GM19043 (cell line): ENCODE measurements around the gene ZNF654.
"Not testable (repeated sequence)": the region's sequence is repeated elsewhere in the genome, so short reads cannot be mapped to it uniquely, and the experiment has no call there.

Experiments used
- ATAC-seq: cut with Tn5 transposase; IDR thresholded peaks from one replicate; pipeline ENCODE4 v1.9.1; 2021; ENCODE audit warnings: low read depth; ENCODE audit not compliant: unreplicated experiment

Gene ZNF654

DNA sequence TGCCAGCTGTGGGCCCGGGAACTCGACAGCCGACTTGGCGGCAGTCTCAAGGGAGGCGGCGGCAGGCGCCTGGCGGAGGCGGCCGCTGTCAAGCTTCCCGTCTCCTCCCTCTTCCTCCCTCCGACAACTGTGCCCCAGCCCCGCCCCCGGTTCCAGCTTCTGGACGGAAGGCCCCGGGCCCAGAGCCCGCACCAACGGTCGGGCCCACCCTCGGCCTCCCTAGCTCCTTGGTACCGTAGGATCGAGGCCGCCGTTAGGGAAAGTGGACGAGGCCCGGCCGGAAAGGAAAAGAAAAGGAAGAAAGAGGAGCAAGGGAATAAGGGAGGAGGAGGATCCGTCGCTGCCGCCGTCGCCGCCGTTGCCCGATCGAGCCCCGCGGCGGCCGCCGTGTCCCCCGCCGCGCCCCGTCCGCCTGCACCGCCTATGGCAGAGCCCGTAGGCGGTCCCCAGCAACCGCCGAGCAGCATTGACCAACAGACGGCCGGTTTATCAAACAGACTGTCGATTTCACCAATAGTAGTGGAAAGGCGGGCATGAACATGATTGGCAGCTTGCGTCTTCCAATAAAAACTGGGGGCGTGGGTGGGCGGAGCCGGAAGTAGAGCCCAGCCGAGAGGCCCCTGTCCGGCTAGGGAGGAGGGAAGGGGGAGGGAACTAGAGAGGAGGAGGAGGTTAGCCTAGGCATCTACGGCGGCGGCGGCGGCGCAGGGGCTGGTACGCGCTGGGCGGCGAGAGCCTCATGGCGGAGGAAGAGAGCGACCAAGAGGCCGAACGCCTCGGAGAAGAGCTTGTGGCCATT is at the start of gene ZNF654, which contains the start of gene CGGBP1:
ZNF654 (plus strand) TSS at position 675 of the 799 bp plus-strand sequence; CDS start at position 740, 65 bp downstream.
CGGBP1 (minus strand) TSS at position 425 of the 799 bp plus-strand sequence. CDS start 3,029 bp downstream, outside the sequence.
- peak; percentile 92 for ATAC-seq

DNA sequence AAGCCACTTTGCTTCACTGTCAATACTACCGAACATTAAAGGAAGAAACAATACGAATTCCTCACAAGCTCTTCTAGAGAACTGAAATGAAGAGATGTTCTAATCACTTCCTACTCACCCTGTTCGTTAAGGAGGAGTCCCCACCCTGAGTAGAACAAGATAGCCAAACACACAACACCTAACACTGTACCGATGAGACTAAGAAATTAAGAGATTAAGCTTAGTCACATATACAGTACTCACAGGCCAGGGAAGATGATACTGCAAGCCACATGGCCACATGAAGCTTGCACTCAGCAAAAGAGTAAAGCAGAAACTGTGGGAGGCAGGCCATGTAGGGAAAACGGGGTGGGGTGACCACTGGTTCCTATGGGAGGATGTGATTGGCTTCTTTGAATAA is 48.2 kb upstream of the ZNF654 start:
- no peak for ATAC-seq

DNA sequence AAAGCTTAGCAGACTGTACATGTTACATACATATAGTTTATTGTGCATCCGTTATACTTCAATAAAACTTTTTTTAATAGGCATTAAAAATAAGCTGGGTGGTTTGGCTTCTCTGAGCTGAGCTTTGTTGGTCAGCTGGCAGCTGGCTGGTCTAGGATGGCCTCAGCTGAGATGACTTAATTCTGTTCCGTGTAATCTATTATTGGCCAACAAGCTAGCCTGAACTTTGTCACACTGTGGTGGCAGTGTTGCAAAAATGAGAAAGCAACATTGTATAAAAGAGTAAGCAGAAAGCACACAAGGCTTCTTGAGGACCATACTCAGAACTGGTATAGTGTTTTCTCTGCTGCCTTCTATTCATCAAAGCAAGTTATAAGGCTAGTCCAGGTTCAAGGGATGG is 45.5 kb upstream of the ZNF654 start:
- no peak for ATAC-seq

DNA sequence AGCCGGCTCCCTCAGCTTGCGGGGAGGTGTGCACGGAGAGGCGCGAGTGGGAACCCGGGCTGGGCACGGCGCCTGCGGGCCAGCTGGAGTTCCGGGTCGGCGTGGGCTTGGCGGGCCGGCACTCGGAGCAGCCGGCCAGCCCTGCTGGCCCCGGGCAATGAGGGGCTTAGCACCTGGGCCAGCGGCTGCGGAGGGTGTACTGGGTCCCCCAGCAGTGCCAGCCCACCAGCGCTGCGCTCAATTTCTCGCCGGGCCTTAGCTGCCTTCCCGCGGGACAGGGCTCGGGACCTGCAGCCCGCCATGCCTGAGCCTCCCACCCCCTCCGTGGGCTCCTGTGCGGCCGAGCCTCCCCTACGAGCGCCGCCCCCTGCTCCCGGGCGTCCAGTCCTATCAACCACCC is 43.4 kb upstream of the ZNF654 start:
- not testable (repeated sequence) for ATAC-seq

DNA sequence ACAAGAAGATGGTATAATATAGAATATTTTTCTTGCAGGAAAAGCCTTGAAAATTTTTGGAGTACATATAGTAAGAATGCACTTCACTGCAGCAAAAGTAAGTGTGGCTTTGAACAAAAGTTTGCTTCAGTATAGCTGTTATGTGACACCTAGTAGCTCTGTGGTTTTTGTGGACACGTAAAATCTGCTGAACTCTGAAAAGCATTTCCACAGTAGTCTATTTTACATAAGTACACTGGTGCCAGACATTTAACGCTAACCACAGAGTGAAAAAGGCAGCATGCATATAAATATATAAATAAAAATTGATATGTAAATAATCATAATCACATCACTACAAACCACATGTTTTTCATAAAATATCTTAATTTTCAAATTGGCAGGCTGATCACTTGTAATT is 40.0 kb upstream of the ZNF654 start:
- peak; percentile 94 for ATAC-seq

DNA sequence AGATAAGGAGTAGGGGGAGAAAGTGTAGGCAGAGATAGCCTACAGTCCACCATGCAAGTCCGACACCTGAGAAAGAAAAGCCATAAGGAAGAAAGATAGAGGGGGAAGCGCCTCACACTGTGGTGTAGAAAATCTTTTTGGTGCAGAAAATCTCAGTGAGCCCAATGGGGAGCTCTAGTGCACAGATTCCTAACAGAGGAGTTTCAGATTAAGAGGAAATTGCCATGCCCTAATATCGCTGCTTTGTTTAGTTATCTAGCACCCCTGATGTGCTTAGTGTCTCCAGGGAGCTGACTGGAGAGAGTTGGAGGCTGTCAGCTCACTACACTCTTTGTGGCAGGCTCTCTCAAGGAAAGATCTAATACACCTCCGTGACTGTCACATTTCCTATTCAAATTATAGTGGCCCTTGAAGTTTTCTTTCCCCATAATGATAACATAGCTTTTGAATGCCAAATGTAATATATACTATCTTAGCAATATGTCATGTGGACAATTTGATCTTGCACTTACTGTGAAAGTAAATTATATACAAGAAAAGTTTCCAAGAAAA is 34.0 kb upstream of the ZNF654 start:
- no peak for ATAC-seq

DNA sequence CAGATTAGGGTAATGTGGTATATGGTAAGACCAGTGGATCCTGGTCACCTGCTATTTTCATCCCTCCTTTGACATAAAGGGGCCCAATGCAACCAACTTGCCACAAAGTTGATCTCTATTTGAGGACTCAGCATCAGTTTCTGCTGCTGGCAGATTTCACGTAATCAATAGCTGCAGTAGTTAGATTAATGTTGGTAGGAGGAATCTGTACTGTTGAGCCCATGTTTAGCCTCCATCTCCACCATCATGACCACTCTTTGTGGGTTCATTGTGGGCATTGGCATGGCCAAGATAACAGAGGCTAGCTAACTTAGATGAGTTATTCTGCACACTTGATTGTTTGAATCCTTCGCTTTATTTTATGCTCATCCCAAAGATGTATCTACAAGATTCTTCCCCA is 30.2 kb upstream of the ZNF654 start:
- ATAC-seq = no peak

DNA sequence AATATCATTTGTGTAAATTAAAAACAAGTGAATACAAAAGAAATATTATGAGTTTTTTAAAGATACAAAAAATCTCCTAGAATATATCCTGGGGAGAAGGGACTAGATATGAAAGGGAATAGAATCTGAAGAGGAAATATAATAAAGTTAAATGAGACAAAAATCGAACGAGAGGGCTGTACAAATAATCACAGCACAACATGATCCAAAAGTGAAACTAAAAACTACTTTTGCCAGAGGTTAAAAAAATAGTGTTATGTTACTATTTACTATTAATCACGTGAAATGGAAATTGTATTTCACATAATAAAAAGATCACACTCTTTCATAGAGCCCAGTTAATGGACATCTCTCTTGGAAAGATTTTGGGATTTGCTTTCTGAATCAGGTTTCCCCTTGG is 28.8 kb upstream of the ZNF654 start:
- no peak for ATAC-seq

DNA sequence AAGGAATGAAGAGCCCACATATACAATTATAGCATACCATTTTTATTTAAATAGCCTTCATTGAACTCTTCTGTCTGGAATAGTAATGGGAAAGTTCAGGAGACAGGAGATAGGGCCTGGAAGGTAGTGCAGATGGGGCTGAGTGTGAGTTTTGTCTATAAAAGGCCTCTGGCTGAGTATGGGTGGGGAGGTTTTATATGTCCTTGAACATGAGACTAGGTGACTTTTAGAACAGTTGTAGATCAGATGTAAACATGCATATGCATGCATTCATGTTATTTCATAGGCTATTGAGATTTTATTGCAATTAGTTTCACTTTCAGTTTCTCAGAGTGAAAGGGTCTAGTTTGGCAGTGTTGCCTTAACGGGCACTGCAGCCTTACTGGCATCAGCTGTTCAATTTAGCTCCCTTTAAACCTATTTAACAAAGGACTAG is 27.4 kb upstream of the ZNF654 start:
- ATAC-seq = peak; percentile 84

DNA sequence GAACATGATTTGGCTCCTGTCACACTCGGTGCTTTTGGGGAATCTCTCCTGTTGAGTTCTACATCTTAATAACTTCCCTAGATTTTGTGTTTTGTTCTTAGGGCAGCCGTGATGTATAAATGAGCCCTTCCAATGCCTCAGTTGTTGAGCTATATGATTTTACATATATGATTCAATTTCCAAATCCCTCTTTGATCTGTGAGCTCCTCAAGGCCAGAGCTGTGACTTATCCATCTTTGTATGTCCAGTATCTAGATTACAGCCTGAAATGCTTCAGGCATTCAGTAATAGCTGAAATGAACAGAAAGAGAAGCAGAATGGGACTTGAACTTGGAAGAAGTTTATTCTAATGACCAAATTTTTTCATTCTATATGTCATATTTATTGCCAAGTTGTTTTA is 26.8 kb upstream of the ZNF654 start:
- ATAC-seq = peak; percentile 19

DNA sequence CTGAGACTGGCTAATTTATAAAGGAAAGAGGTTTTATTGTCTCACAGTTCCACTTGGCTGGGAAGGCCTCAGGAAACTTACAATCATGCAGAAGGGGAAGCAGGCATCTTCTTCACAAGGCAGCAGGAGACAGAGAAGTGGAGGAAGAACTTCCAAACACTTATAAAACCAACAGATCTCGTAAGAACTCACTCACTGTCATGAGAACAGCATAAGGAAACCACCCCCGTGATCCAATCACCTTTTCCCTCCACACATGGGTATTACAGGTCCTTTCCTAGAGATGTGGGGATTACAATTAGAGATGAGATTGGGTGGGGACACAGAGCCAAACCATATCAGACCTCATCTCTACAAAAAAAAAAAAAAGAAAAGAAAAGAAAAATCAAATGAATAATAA is 26.0 kb upstream of the ZNF654 start:
- ATAC-seq = no peak

DNA sequence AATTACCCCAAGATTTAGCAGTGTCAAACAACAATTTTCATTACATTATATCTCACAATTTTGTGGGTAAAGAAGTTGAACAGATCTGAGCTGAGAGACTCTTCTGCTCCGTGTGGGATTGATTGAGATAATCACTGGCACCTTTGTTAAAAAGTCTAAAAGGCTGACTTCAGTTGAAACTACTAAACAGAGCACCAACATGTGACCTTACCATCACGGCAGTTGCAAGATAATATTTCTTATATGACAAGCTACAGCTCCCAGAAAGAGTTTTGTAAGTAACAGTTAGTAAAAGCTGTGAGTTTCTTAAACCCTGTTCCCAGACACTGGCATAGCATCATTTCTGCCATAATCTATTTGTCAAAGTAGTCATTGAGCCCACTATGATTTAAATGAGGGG is 25.2 kb upstream of the ZNF654 start:
- no peak for ATAC-seq

DNA sequence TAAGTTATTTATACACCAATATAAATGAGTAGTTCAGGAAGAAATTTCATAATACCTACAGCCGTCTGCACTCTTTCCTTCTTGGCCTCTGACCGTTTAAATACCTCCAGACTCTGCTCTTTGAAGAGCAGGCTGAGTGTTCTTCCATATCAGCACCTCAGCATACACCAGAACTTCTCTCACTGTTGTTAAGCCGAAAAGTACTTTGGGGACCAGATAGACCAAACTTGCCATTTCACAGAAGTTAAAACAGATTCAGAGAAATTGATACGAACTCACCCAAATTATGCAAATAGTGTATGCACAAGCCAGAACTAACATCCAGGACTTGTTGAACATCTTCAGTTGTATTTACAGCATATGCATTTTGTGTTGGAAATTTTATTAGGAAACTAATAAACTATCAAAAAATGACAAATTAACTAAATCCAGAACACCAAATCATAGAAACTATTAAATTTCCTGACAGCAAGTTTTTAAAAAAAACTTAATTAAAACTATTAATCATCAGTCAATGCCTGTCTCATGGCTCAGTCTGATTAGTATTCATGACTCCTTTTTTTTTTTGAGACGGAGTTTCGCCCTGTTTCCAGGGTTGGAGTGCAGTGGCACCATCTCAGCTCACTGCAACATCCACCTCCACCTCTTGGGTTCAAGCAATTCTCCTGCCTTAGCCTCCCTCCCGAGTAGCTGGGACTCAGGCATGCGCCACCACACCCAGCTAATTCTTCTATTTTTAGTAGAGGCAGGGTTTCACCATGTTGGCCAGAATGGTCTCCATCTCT is 24.4 kb upstream of the ZNF654 start:
- ATAC-seq = no peak

DNA sequence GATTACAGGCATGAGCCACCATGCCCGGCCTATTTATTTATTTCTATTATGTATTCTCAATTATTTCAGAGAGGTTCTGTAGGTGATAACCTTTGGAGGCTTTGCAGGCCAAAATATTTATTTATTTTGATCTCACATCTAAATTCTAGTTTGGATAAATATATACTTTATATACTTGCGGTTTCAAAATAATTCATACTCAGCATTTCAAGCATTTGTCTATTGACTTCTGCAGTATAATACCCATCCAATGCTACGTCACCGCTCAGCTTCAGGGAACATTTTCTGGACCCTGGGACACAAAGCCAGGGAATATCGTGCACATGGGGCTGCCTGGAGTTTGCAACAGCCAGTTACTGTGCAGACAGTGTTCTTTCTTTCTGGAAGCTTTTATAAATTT is 22.8 kb upstream of the ZNF654 start:
- ATAC-seq = no peak

DNA sequence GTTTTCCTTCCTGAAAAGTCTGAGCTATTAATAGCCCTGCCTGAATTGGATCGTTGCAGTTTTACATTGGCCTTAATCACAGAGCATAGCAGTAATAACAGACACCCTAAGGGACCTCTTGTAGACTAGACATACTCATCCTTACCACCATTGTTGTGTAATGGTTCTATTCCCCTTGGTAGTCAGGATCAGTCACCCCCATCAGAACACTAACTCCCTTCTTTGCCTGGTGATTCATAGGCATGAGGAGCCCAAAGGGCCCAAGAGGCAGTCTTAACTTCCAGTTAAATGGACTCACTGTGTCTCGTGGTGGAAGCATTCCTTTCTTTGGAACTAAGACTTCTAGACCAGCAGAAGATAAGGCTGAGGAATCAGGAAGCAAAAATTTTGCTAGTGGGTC is 20.5 kb upstream of the ZNF654 start:
- ATAC-seq = no peak

DNA sequence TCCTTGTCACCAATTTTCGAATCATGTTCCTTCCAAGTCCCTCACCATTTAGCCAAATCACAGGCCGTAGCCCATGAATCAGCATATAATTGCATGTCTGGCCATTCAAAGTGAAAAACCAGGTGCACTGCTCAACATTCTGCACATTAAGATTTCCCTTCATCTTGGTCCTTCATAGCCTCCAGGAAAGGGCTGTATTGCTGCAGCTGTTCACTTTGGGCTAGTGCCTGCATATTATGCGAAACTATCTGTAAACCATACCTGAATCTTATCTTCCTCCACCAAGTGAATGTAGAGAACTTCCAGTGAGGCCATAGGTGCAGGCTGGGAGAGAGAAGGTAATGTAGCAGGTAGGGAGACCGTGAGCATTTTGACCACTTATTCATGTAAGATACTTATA is 18.5 kb upstream of the ZNF654 start:
- ATAC-seq = no peak

DNA sequence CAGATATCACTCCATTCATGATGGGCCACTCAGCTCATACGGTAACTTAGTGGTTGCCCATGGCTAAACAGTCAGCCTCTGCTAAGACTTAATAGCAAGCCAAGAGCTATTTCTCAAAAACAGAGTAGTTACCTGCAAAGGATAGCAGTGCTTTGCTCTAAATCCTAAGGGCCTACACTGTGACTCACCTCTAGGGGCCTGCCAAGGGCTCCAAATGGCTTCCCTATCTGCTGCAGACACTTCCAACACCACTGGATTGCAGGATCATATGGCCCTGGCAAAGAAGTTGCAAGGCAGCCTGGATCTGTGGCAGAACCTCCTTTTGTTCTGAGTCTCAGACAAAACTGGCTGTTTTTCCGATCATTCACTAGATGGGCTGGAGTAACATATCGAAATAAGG is 18.1 kb upstream of the ZNF654 start:
- ATAC-seq = no peak

DNA sequence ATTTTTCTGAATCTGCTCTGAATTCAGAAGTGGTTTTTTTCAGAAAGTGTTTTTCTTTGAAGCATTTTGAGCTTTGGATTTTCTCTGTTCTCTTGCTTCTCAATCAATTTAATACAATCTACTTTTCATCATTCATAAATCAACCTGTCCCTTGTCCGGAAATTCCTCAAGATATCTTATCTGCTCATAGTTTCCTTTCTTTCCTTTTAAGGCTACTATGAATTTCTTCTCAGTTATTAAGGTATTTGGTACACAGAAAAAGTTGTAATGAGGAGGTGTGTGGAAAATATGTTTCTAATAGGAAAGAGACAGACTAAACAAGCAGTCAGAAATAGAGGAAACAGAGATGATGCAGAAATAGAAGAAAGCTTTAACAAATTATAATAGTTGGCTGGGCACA is 14.6 kb upstream of the ZNF654 start:
- no peak for ATAC-seq

DNA sequence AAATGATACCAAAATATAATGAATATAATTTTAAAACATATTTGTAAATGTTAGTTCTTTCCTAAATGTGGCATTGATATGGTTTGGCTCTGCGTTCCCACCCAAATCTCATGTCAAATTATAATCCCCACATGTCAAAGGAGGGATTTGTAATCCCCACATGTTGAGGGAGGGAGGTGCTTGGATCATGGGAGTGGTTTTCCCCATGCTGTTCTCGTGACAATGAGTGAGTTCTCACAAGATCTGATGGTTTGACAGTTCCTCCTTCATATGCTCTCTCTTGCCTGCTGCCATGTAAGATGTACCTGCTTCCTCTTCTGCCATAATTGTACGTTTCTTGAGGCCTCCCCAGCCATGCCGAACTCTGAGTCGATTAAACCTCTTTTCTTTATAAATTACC is 12.3 kb upstream of the ZNF654 start:
- ATAC-seq = no peak

DNA sequence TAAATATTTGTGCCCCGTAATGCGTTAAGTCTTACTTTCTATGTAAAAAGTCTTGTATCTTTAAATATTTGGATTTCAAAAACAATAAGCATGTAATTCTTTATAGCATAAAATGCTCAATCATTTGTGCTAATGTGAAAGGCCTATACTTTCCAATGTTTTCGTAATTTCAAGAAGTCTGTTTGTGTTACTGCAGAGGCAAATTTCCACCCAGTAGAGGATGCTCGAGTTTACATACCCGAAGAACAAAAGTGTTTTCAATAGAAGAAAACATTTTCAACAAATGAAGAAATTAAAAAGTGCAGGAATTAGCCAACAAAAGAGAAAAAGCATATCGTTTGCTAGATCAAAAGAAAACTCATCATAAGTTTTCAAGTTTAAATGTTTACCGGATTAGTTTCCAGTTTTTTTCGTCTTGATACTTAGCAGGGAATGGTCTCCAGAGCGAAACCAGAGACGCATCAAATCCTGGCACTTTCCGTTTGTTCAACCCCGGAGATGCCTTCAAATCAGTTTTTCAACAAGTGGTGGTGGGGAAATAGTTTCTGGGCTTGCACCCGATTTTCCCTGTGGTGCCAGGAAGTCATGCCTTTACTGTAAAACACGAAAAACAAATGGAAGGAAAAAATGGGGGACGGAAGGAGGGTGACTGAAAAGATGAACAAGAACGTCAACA is 1.3 kb upstream of the ZNF654 start:
- ATAC-seq = no peak

DNA sequence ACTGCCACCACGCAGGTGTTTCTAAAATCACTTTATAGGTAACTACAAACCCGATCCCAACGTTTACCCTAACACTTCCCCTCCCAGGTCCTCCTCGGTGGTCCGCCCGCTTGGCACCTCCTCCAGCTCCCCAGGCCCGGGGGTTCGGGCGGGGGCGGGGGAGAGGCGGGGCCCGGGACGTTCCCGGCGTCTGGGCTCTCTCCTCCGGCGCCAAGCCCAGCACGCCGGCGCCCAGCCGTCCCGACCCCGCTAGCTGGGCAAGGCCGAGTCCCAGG is 812 bp upstream of the ZNF654 start:
- ATAC-seq = peak; percentile 6
